Stimulated activated CD8-positive, alpha-beta memory T cell treated with anti-CD3 and anti-CD28 coated beads, Interleukin-15, amount 100 ng/mL, for 1 hour (primary cell): ENCODE data around the gene ITIH1.
"Not testable (repeated sequence)": the region's sequence is repeated elsewhere in the genome, so short reads cannot be mapped to it uniquely, and the experiment has no call there.

Source experiments
- DNase-seq: peaks from one replicate; pipeline ENCODE4 v3.0.0-alpha.2; 2020; ENCODE audit warnings: low read depth

Gene ITIH1

GRCh38 chr3:52774901-52775864 is 2.2 kb upstream of the ITIH1 start:
- no peak for DNase-seq

- DNase-seq, result no peak
Measured at GRCh38 chr3:52775877-52776276, 1.5 kb upstream of the ITIH1 start.

GRCh38 chr3:52776486-52776885 is 913 bp upstream of the ITIH1 start:
- DNase-seq, result not testable (repeated sequence)

- no peak for DNase-seq
Measured at GRCh38 chr3:52777959-52778805, 783 bp downstream of the ITIH1 start.

GRCh38 chr3:52779011-52779836 is 1.8 kb downstream of the ITIH1 start:
- DNase-seq, result no peak

GRCh38 chr3:52779837-52780585 is 2.6 kb downstream of the ITIH1 start:
- no peak for DNase-seq

- DNase-seq, result no peak
Measured at GRCh38 chr3:52781741-52782140, 4.3 kb downstream of the ITIH1 start.

GRCh38 chr3:52782412-52783210 is 5.2 kb downstream of the ITIH1 start:
- no peak for DNase-seq

GRCh38 chr3:52783211-52783555 is 5.8 kb downstream of the ITIH1 start:
- no peak for DNase-seq

- no peak for DNase-seq
Measured at GRCh38 chr3:52784021-52784621, 6.7 kb downstream of the ITIH1 start.

- no peak for DNase-seq
Measured at GRCh38 chr3:52784931-52785590, 7.7 kb downstream of the ITIH1 start.

- no peak for DNase-seq
Measured at GRCh38 chr3:52786330-52787215, 9.2 kb downstream of the ITIH1 start.

- no peak for DNase-seq
Measured at GRCh38 chr3:52787246-52787645, 9.8 kb downstream of the ITIH1 start.

GRCh38 chr3:52787672-52788625 is 10.6 kb downstream of the ITIH1 start:
- DNase-seq, result no peak

GRCh38 chr3:52788890-52789745 is 11.7 kb downstream of the ITIH1 start:
- DNase-seq, result no peak

- DNase-seq, result no peak
Measured at GRCh38 chr3:52789746-52790040, 12.3 kb downstream of the ITIH1 start.

- no peak for DNase-seq
Measured at GRCh38 chr3:52790337-52790736, 12.9 kb downstream of the ITIH1 start.
